ENCODE data around the gene LRRC18. TPM values are rescaled to one million over a fixed set of nuclear protein-coding genes. Genes with fewer than 3 reads are reported as not detected.

Gene LRRC18
- total RNA-seq, 1 donor from 2014 or later: not detected

DNA sequence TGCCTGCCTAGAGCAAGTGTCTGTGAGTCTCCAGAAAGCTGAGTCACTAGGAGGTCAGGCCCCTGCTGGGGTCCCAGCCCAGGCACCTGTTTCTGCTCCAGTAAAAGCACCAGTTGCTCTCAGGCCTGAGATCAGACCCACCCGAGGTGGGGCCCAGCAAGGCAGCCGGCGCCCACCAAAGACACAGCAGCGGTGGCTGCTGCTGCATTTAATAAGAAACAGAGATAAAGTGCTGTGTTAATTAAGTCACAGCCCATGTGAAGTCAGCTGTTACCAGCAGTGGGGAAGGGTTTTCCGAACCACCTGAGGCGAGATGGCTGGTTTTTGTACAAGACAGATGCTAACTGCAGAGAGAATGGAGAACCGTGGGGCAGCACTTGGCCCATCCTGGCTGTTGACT lies 12.1 kb upstream of the LRRC18 start:
- Mint-ChIP-seq H3K36me3 (no peaks in the 10 kb centered on the region), H3K4me3 (no peak overlapping the region), H3K27ac (no peak overlapping the region), H3K9me3 (no peaks in the 10 kb centered on the region), H3K4me1 (ENCODE audit: unreplicated experiment) (peaks cover 5% of the 10 kb centered on the region), H3K27me3 (peaks cover 23% of the 10 kb centered on the region)
- TF ChIP-seq, protein P1, sequence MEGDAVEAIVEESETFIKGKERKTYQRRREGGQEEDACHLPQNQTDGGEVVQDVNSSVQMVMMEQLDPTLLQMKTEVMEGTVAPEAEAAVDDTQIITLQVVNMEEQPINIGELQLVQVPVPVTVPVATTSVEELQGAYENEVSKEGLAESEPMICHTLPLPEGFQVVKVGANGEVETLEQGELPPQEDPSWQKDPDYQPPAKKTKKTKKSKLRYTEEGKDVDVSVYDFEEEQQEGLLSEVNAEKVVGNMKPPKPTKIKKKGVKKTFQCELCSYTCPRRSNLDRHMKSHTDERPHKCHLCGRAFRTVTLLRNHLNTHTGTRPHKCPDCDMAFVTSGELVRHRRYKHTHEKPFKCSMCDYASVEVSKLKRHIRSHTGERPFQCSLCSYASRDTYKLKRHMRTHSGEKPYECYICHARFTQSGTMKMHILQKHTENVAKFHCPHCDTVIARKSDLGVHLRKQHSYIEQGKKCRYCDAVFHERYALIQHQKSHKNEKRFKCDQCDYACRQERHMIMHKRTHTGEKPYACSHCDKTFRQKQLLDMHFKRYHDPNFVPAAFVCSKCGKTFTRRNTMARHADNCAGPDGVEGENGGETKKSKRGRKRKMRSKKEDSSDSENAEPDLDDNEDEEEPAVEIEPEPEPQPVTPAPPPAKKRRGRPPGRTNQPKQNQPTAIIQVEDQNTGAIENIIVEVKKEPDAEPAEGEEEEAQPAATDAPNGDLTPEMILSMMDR (conservative IDR thresholded peaks at IDR 0.05): no peak
- DNase-seq (ENCODE audit: extremely low spot score, unreplicated experiment): no peak

DNA sequence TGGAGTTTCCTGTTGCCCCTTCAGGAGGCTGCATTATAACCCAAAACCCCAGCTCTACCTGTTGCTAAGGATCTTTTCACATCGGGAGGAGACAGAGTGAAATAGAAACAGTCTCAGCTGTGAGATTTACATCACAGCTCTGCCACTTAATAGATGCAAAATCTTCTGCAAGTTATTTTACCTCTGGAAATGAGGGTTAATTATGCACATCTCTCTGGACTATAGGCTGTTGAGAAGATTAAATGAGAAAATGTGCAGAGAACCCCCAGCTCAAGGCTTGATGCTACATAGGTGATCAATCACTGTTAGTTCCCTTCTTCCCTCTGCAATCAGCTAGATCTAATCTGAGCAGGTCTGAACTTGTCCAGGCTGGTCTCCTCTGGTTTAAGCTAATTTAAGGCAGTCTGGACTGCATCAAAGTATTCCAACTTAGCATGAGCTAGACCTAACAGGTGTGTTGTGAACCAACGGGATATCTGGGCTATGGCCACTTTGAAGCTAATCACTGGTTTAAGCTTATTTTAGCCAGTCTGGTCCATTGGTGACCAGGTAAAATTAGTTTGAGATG lies 8.9 kb upstream of the LRRC18 start:
- H3K9me3 Mint-ChIP-seq: no peaks in the 10 kb centered on the region
- H3K4me3 Mint-ChIP-seq: no peak overlapping the region
- no peak overlapping the region for H3K27ac Mint-ChIP-seq
- H3K4me1 Mint-ChIP-seq (ENCODE audit: unreplicated experiment): peaks cover 5% of the 10 kb centered on the region
- no peak for DNase-seq (ENCODE audit: extremely low spot score, unreplicated experiment)
- H3K27me3 Mint-ChIP-seq: peaks cover 22% of the 10 kb centered on the region
- TF ChIP-seq, protein P1 (conservative IDR thresholded peaks at IDR 0.05): no peak
- no peaks in the 10 kb centered on the region for H3K36me3 Mint-ChIP-seq

DNA sequence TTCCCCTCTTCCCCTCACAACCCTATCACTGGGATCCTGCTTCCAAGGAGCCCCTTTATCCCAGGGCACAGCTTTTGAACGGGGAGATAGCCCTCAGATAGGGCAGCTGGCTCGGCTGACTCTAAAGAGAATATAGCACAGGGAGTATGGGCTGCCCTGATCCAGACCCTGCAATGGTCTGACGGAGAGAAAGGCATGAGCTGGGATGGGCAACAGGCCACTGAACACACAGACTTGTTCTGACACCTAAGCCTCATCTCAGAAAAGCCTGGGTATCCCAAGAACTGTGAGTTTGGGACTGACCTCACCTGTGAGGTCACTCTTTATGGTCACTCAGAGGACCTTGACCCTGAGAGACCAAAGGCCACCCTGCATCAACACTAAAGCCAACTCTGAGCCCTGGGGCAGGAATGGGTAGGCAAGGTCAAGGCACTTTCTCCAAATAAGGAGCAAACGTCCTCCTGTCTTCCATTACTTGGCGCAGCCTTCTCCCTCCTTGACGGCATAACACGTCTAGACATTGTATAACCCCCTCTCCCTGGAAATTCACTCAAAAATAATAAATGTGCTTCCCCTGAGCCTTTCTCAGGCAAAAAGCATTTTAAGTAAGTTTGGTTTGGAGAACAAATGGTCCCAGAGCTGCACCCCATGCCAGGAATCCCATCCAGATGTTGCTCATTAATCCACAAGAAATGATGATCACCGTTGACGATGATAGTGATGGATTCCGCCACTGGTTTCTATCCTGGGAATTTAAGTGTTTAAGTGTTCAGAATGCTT lies 8.2 kb upstream of the LRRC18 start:
- H3K4me3 Mint-ChIP-seq: no peak overlapping the region
- peaks cover 5% of the 10 kb centered on the region for H3K4me1 Mint-ChIP-seq (ENCODE audit: unreplicated experiment)
- no peak overlapping the region for H3K27ac Mint-ChIP-seq
- H3K36me3 Mint-ChIP-seq: no peaks in the 10 kb centered on the region
- H3K9me3 Mint-ChIP-seq: no peaks in the 10 kb centered on the region
- peaks cover 16% of the 10 kb centered on the region for H3K27me3 Mint-ChIP-seq
- TF ChIP-seq, protein P1 (conservative IDR thresholded peaks at IDR 0.05): no peak
- DNase-seq (ENCODE audit: extremely low spot score, unreplicated experiment): no peak

DNA sequence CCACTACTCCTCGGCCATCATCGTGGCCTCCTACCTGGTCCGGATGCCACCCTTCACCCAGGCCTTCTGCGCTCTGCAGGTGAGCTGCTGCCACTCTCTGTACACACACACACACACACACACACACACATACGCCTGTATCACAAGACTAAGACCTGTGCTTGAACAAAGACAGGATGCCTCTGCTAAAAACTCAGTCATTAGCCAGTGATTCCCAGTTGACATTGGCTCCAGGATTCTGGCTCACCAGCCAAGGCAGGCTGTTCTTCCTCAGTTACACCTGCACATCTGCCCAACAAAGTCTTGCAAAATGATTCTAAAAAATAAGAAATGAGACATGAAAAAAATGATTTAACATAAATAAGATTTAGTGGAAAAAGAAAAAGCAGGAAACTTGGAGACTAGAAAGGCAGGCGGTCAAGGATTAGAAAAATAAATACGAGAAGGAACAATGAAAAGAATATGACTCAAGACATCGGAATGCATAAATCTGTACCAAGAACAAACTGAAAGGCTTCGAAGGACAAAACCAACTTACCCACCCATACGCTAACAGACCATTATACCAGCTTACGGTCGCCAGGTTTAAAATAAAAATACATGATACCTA lies 7.4 kb upstream of the LRRC18 start:
- Mint-ChIP-seq H3K9me3 (no peaks in the 10 kb centered on the region), H3K27ac (no peak overlapping the region), H3K36me3 (no peaks in the 10 kb centered on the region), H3K4me1 (ENCODE audit: unreplicated experiment) (peaks cover 5% of the 10 kb centered on the region), H3K27me3 (peaks cover 11% of the 10 kb centered on the region), H3K4me3 (no peak overlapping the region)
- DNase-seq (ENCODE audit: extremely low spot score, unreplicated experiment): no peak
- TF ChIP-seq, protein P1 (conservative IDR thresholded peaks at IDR 0.05): no peak

DNA sequence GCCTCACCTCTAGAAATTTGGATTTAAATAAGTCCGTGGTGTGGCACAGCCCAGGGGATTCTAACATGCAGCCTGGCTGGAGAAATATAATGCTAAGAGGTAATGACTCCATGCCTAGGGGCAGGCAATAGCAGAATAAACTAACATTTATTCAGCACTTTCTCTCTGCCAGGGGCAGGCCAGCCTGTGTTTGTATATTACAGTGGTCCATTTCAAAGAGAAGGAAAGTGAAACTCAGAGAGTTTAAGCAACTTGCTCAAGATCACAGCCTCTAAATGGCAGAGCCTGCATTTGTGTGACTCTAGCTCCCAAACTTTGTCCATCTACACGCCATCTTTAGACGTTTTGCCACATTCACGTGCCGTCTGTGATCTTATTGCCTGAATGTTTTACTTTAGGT lies 6.7 kb upstream of the LRRC18 start:
- Mint-ChIP-seq H3K4me1 (ENCODE audit: unreplicated experiment) (peaks cover 5% of the 10 kb centered on the region), H3K27ac (no peak overlapping the region), H3K27me3 (peaks cover 6% of the 10 kb centered on the region), H3K9me3 (no peaks in the 10 kb centered on the region), H3K36me3 (no peaks in the 10 kb centered on the region), H3K4me3 (no peak overlapping the region)
- TF ChIP-seq, protein P1 (conservative IDR thresholded peaks at IDR 0.05): no peak
- no peak for DNase-seq (ENCODE audit: extremely low spot score, unreplicated experiment)

Measured in type B pancreatic cell (in vitro differentiated cells).